Testis (tissue), 3 donors: Measurements from ENCODE around the gene IKZF5. TPM values are rescaled to one million over a fixed set of nuclear protein-coding genes. Genes with fewer than 3 reads are reported as not detected.

Experiments used
- DNase-seq: peaks from one replicate; pipeline ENCODE4 v3.0.0-alpha.2; 2019
- H3K27ac ChIP-seq, 2 donors: fragments of 200-600 bp; sonication (generic); one replicate each; pipeline ENCODE4 v1.5.1; 2019
- H3K27me3 ChIP-seq: fragments of 200-600 bp; sonication (generic); one replicate; pipeline ENCODE4 v1.5.1; 2019
- H3K36me3 ChIP-seq: fragments of 200-600 bp; sonication (generic); one replicate; pipeline ENCODE4 v1.5.1; 2017; ENCODE audit warnings: low read depth; ENCODE audit errors: missing control alignments
- H3K4me1 ChIP-seq: fragments of 200-600 bp; sonication (generic); one replicate; pipeline ENCODE4 v1.5.1; 2019
- H3K4me3 ChIP-seq, 2 donors: fragments of 200-600 bp; sonication (generic); one replicate each; pipeline ENCODE4 v1.5.1; 2017 to 2019
- H3K9me3 ChIP-seq: fragments of 200-600 bp; sonication (generic); one replicate; pipeline ENCODE4 v1.5.1; 2017
- CTCF ChIP-seq, 3 experiments: fragments of 450-650 bp in 2 of 3; fragments of 200-600 bp in 1 of 3; sonication (generic) in 1 of 3; IDR thresholded peaks; one replicate each; pipeline ENCODE4 v1.5.1; 2016 to 2019; ENCODE audit warnings: antibody characterized with exemption in 3 of 3, mild to moderate bottlenecking in 2 of 3, moderate library complexity in 1 of 3
- POLR2A ChIP-seq: fragments of 450-650 bp; IDR thresholded peaks from one replicate; pipeline ENCODE4 v1.6.1; 2017; ENCODE audit warnings: antibody characterized with exemption, mild to moderate bottlenecking, moderate library complexity
- WGBS, 2 donors: methylation state at CpG; one replicate each; pipeline ENCODE4 v1.1.5; 2018; 5-methylcytosine and 5-hydroxymethylcytosine counted together
- intact Hi-C: fragments of 100-400 bp; cut with DNase I; formaldehyde crosslinking; loops from one replicate; pipeline ENCODE4 v1.15.1; 2023; ENCODE audit warnings: low total_unique reads
- polyA plus RNA-seq: library from polyadenylated mRNA; stranded (reverse); fragments of 350-450 nt; fragmentation: Illumina TruSeq; extraction: RNeasy Lipid Tissue Mini Kit (QIAGEN cat#74804); gene quantifications from one replicate; pipeline ENCODE4 v1.2.3, GENCODE V29; 2014; ENCODE audit warnings: low read depth, low replicate concordance; ENCODE audit not compliant: insufficient read depth
- total RNA-seq, 2 donors: library from RNA; depleted of rRNA; stranded (reverse); fragments of >200 nt; gene quantifications; one replicate each; pipeline ENCODE4 v1.2.3, GENCODE V29; 2016

IKZF5 gene
- total and polyA plus RNA-seq, 3 donors from 2014 or later, result 18.8 to 21.4 (median 21.4) TPM

- intact Hi-C loops, result no loop called here
- no peaks in the 10 kb centered on the region for H3K9me3 ChIP-seq
- no peak overlapping the region for H3K27ac ChIP-seq
- no peak overlapping the region for H3K4me3 ChIP-seq
- H3K4me1 ChIP-seq, result peaks cover 4% of the 10 kb centered on the region
- no peaks in the 10 kb centered on the region for H3K36me3 ChIP-seq
- no peak for TF ChIP-seq POLR2A
- TF ChIP-seq CTCF (IDR thresholded peaks at IDR 0.05), result no peak
- no peak for DNase-seq
- WGBS, 2 donors, result 89 to 93% methylated on average over 4 of the region's 4 CpGs
- no peaks in the 10 kb centered on the region for H3K27me3 ChIP-seq
Observed at GRCh38 chr10:122995936-122996335, 12.7 kb downstream of the IKZF5 start.

- intact Hi-C loops, result no loop called here
- Histone ChIP-seq H3K9me3 (no peaks in the 10 kb centered on the region), H3K27ac (no peak overlapping the region), H3K4me1 (peaks cover 4% of the 10 kb centered on the region), H3K36me3 (no peaks in the 10 kb centered on the region), H3K27me3 (no peaks in the 10 kb centered on the region), H3K4me3 (no peak overlapping the region)
- 82 to 91% methylated on average over 6 of the region's 6 CpGs for WGBS, 2 donors
- DNase-seq, result no peak
- no peak for TF ChIP-seq POLR2A
- TF ChIP-seq CTCF (IDR thresholded peaks at IDR 0.05), result no peak
Observed at GRCh38 chr10:122993797-122994336, 14.7 kb downstream of the IKZF5 start.

- WGBS, 2 donors, result 60 to 61% methylated on average over 1 of the region's 1 CpG
- Histone ChIP-seq H3K4me1 (peaks cover 4% of the 10 kb centered on the region), H3K27me3 (no peaks in the 10 kb centered on the region), H3K36me3 (no peaks in the 10 kb centered on the region), H3K27ac (peak overlapping the region; percentile 31 to 70), H3K4me3 (no peak overlapping the region), H3K9me3 (no peaks in the 10 kb centered on the region)
- no peak for DNase-seq
- no peak for TF ChIP-seq CTCF (IDR thresholded peaks at IDR 0.05)
- no peak for TF ChIP-seq POLR2A
- intact Hi-C loops, result no loop called here
Observed at GRCh38 chr10:122992031-122992585, 16.5 kb downstream of the IKZF5 start.

- Histone ChIP-seq H3K4me3 (no peak overlapping the region), H3K36me3 (no peaks in the 10 kb centered on the region), H3K4me1 (peaks cover 4% of the 10 kb centered on the region), H3K27ac (no peak overlapping the region), H3K27me3 (no peaks in the 10 kb centered on the region), H3K9me3 (no peaks in the 10 kb centered on the region)
- no peak for DNase-seq
- TF ChIP-seq CTCF (IDR thresholded peaks at IDR 0.05), result no peak
- no peak for TF ChIP-seq POLR2A
- WGBS, 2 donors, result 69 to 70% methylated on average over 5 of the region's 5 CpGs
- intact Hi-C loops, result no loop called here
Observed at GRCh38 chr10:122990278-122990677, 18.3 kb downstream of the IKZF5 start.

- intact Hi-C loops, result no loop called here
- Histone ChIP-seq H3K27ac (no peak overlapping the region), H3K27me3 (no peaks in the 10 kb centered on the region), H3K4me1 (peaks cover 4% of the 10 kb centered on the region), H3K9me3 (no peaks in the 10 kb centered on the region), H3K36me3 (no peaks in the 10 kb centered on the region), H3K4me3 (no peak overlapping the region)
- no peak for TF ChIP-seq CTCF (IDR thresholded peaks at IDR 0.05)
- no peak for TF ChIP-seq POLR2A
- no peak for DNase-seq
- 76 to 89% methylated on average over 2 of the region's 2 CpGs for WGBS, 2 donors
Observed at GRCh38 chr10:122988501-122988900, 20.1 kb downstream of the IKZF5 start.
